ENCODE results near the gene DLGAP1. TPM values are rescaled to one million over a fixed set of nuclear protein-coding genes. Genes with fewer than 3 reads are reported as not detected.

DLGAP1 gene
- total and polyA plus RNA-seq, 2 of the 13 experiments (the other 11 are each of a cell fraction or from before 2014, with no cell fraction given) = 0.01 TPM; not detected in 1

- in situ Hi-C loops (cut with HindIII; ENCODE audit: extremely low pct_ligation_motif_present, low pct_unique_long_range_greater_than_20kb) (loop anchor here (10.0 to 25.0 kb wide), 2 partner anchors 169 to 587 kb away; partner anchors contain the start of gene TGIF1), intact Hi-C loops (cut with micrococcal nuclease; ENCODE audit: unreplicated experiment) (loop anchor here (1.0 kb wide), 2 partner anchors 28 to 42 kb away; no protein-coding TSS in a partner anchor)
- no TSS peak for BruUV-seq (replicated peaks)
- ChIA-PET POLR2A (interaction anchor here (1.0 to 5.6 kb wide), 19 partner anchors 8 to 327 kb away, joined by 3 to 107 read pairs (median 8); no protein-coding TSS in a partner anchor), CTCF (ENCODE audit: low intra/inter-chr PET ratio, low total read pairs) (no interaction called here)
- Histone ChIP-seq H4K20me1 (ENCODE audit: insufficient read depth, low read length) (no peaks in the 10 kb centered on the region), H3K27me3 (ENCODE audit: control insufficient read depth in 1 of 2, insufficient read depth in 2 of 2, low read length in 2 of 2) (peaks cover 0 to 1% of the 10 kb centered on the region in 2 experiments; a peak in 1 of 5 replicates), H3K9ac (ENCODE audit: insufficient read depth, low read depth, low read length) (peak overlapping the region; percentile 83), H3K4me1 (ENCODE audit: insufficient read depth, low read length) (peaks cover 81% of the 10 kb centered on the region), H3K79me2 (ENCODE audit: insufficient read depth, low read length) (no peaks in the 10 kb centered on the region), H2AFZ (ENCODE audit: low read length) (no peak overlapping the region), H3K9me3 (ENCODE audit: low read length) (no peaks in the 10 kb centered on the region), H3K4me3 (replicated peaks in 1 of 3; ENCODE audit: insufficient read depth in 1 of 3, low read depth in 2 of 3, low read length in 3 of 3) (peak overlapping the region; percentile 37 to 64 (median 52)), H3K27ac (ENCODE audit: extremely low read length, insufficient read depth, low read length) (peak overlapping the region; percentile 94), H3K36me3 (replicated peaks in 1 of 2; ENCODE audit: control insufficient read depth in 1 of 2, insufficient read depth in 2 of 2, low read length in 2 of 2) (no peaks in the 10 kb centered on the region), H3K4me2 (ENCODE audit: low read depth, low read length) (peak overlapping the region; percentile 85)
- ATAC-seq = peak; percentile 96
- under 1% methylated on average over 25 of the region's 30 CpGs for WGBS (ENCODE audit: low lambda C conversion rate)
- peak; percentile 98 for DNase-seq (ENCODE audit: low spot score)
- FAIRE-seq = peak; percentile 72
- TF ChIP-seq ZNF256 (CRISPR knock-in tag; conservative IDR thresholded peaks at IDR 0.05) = no peak
- TF ChIP-seq HNRNPUL1 (IDR thresholded peaks at IDR 0.05; ENCODE audit: low read depth, low read length) = no peak
- TF ChIP-seq KDM1A (CRISPR knock-in tag; IDR thresholded peaks at IDR 0.05) = 0 out of 2 replicates have a peak, but pooled peaks have one; percentile 23
- TF ChIP-seq RNF219 (CRISPR knock-in tag; IDR thresholded peaks at IDR 0.05) = no peak
- TF ChIP-seq ZFP82 (CRISPR knock-in tag; IDR thresholded peaks at IDR 0.05; ENCODE audit: borderline replicate concordance) = no peak
- TF ChIP-seq EED (CRISPR knock-in tag; IDR thresholded peaks at IDR 0.05) = 0 out of 2 replicates have a peak, but pooled peaks have one; percentile 74
- TF ChIP-seq KDM5A (IDR thresholded peaks at IDR 0.05; ENCODE audit: borderline replicate concordance, low read length) = no peak
- peak; percentile 90 for TF ChIP-seq MAX (IDR thresholded peaks at IDR 0.05)
- no peak for TF ChIP-seq ZNF713 (CRISPR knock-in tag; IDR thresholded peaks at IDR 0.05)
- peak; percentile 78; the same call in 1 of the 2 replicates for TF ChIP-seq ZNF329 (CRISPR knock-in tag; IDR thresholded peaks at IDR 0.05; ENCODE audit: low read depth)
- TF ChIP-seq ZSCAN21 (CRISPR knock-in tag; IDR thresholded peaks at IDR 0.05; ENCODE audit: borderline replicate concordance) = peak; percentile 96
- no peak for TF ChIP-seq ZNF572 (CRISPR knock-in tag; IDR thresholded peaks at IDR 0.05)
- peak; percentile 80 for TF ChIP-seq ZFY (CRISPR knock-in tag; IDR thresholded peaks at IDR 0.05)
- peak; percentile 87; the same call in 1 of the 2 replicates for TF ChIP-seq AHR (CRISPR knock-in tag; IDR thresholded peaks at IDR 0.05)
- TF ChIP-seq ZNF30 (CRISPR knock-in tag; IDR thresholded peaks at IDR 0.05) = no peak
- peak; percentile 83 for TF ChIP-seq HIVEP1 (CRISPR knock-in tag; IDR thresholded peaks at IDR 0.05)
- TF ChIP-seq ETS1 (CRISPR knock-in tag; IDR thresholded peaks at IDR 0.05) = peak; percentile 60; the same call in 1 of the 2 replicates
- peak; percentile 81 for TF ChIP-seq ZNF343 (CRISPR knock-in tag; IDR thresholded peaks at IDR 0.05)
- peak; percentile 85 for TF ChIP-seq NKX3-1 (CRISPR knock-in tag; IDR thresholded peaks at IDR 0.05)
- TF ChIP-seq HOXA7 (CRISPR knock-in tag; IDR thresholded peaks at IDR 0.05) = no peak
- TF ChIP-seq DDIT3 (CRISPR knock-in tag; IDR thresholded peaks at IDR 0.05) = no peak
- TF ChIP-seq ZNF460 (CRISPR knock-in tag; IDR thresholded peaks at IDR 0.05; ENCODE audit: borderline replicate concordance) = no peak
These were observed 831.1 kb downstream of the DLGAP1 start for GRCh38 chr18:3623769-3624545.

All from HepG2 (cell line).